ENCODE results near the gene CCDC141. TPM values are rescaled to one million over a fixed set of nuclear protein-coding genes. Genes with fewer than 3 reads are reported as not detected.

The CCDC141 gene
- total and polyA plus RNA-seq, 2 donors (not counting 3 experiments of a cell fraction or from before 2014, with no cell fraction given): not detected

DNA sequence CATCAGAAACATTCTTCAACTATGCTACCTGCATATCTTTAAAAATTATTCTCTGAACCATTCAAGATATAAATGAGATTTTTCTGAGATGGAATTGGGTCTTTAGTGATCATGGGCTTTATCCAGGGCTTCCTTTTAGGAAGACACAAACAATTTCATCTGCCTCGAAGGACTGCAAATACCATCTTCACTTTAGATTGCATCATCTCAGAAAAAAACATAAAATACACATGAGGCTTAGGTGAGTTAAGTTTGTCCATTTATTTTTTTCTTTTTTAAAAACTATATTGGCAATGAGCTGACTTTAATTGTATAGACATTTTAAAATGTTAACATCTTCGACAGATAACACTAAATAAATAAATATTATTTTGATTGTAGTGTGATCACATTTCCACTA is 262.8 kb downstream of the CCDC141 start:
- dilution Hi-C loops (cut with MboI; ENCODE audit: extremely low pct_ligation_motif_present, low sequenced_read_pairs) (no loop called here), intact Hi-C loops (cut with micrococcal nuclease) (loop anchor here (2.0 kb wide), 1 partner anchor 28 kb away; no protein-coding TSS in a partner anchor)
- Histone ChIP-seq H3K79me2 (ENCODE audit: control insufficient read depth, insufficient read depth, low read length) (no peaks in the 10 kb centered on the region), H2AFZ (ENCODE audit: low read depth, low read length) (no peak overlapping the region), H3K27ac (ENCODE audit: insufficient read depth, low read depth, low read length) (no peak overlapping the region), H3K9me3 (replicated peaks; ENCODE audit: control insufficient read depth, insufficient read depth, low read length) (no peaks in the 10 kb centered on the region), H3K36me3 (ENCODE audit: control insufficient read depth in 2 of 2, extremely low read depth in 1 of 2, insufficient read depth in 2 of 2, low read length in 2 of 2) (no peaks in the 10 kb centered on the region), H3K4me3 (replicated peaks in 1 of 3; ENCODE audit: insufficient read depth in 1 of 3, low read depth in 1 of 3, low read length in 3 of 3) (no peak overlapping the region), H4K20me1 (replicated peaks; ENCODE audit: control insufficient read depth, extremely low read depth, insufficient read depth, low read length) (no peaks in the 10 kb centered on the region), H3K9me1 (replicated peaks; ENCODE audit: control insufficient read depth, extremely low read depth, insufficient read depth, low read length) (no peaks in the 10 kb centered on the region), H3K4me2 (ENCODE audit: insufficient read depth, low read length) (no peak overlapping the region), H3K27me3 (ENCODE audit: control insufficient read depth in 2 of 2, insufficient read depth in 2 of 2, low read length in 2 of 2) (peaks cover 0 to 2% of the 10 kb centered on the region in 2 experiments), H3K4me1 (ENCODE audit: control insufficient read depth, extremely low read depth, insufficient read depth, low read length) (no peaks in the 10 kb centered on the region), H3K9ac (replicated peaks; ENCODE audit: extremely low read depth, insufficient read depth, low read length) (no peak overlapping the region)
- no peak for DNase-seq (ENCODE audit: low read depth, low spot score)
- no TSS peak for BruUV-seq (replicated peaks)
- no peak for TF ChIP-seq JUN (IDR thresholded peaks at IDR 0.05; ENCODE audit: borderline replicate concordance, insufficient read depth, insufficient read length, low read depth)
- TF ChIP-seq EZH2 (IDR thresholded peaks at IDR 0.05; ENCODE audit: borderline replicate concordance, low read depth, low read length, severe bottlenecking): no peak
- TF ChIP-seq POLR2A (IDR thresholded peaks at IDR 0.05; ENCODE audit: low read depth, low read length): no peak
- TF ChIP-seq, protein P1, sequence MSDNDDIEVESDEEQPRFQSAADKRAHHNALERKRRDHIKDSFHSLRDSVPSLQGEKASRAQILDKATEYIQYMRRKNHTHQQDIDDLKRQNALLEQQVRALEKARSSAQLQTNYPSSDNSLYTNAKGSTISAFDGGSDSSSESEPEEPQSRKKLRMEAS (IDR thresholded peaks at IDR 0.05; ENCODE audit: insufficient read depth, insufficient read length): no peak
- ChIA-PET CTCF (no interaction called here), POLR2A (no interaction called here)
- no peak for FAIRE-seq

DNA sequence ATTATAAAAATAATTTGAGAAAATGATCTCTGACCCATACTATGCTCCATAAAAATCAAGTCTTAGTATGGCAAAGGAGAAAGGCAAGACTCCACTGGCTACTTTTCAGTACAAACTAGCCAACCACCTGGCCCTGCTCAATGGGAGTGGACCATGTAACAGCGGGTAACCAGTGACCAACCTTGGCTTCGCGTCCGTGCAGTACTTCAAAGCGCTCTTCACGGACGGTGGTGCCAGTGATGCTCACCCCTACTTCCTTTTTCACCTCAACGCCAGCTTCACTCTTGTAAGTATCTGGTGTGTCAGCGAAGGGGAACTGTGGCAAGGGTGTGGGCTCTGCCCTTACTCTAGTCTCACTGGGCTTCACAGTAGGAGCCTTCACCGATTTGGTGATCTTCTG is 266.0 kb downstream of the CCDC141 start:
- no peak overlapping the region for H3K4me3 ChIP-seq (replicated peaks in 1 of 3; ENCODE audit: insufficient read depth in 1 of 3, low read depth in 1 of 3, low read length in 3 of 3)
- H2AFZ ChIP-seq (ENCODE audit: low read depth, low read length): no peak overlapping the region
- dilution Hi-C loops (cut with MboI; ENCODE audit: extremely low pct_ligation_motif_present, low sequenced_read_pairs): no loop called here
- BruUV-seq (replicated peaks): no TSS peak
- no peaks in the 10 kb centered on the region for H3K9me1 ChIP-seq (replicated peaks; ENCODE audit: control insufficient read depth, extremely low read depth, insufficient read depth, low read length)
- CTCF ChIA-PET: interaction anchor here (1.2 kb wide), 1 partner anchor 22 kb away, joined by 3 read pairs; no protein-coding TSS in a partner anchor
- H3K27me3 ChIP-seq (ENCODE audit: control insufficient read depth in 2 of 2, insufficient read depth in 2 of 2, low read length in 2 of 2): peaks cover 0 to 8% of the 10 kb centered on the region in 2 experiments
- H3K9ac ChIP-seq (replicated peaks; ENCODE audit: extremely low read depth, insufficient read depth, low read length): no peak overlapping the region
- H3K4me1 ChIP-seq (ENCODE audit: control insufficient read depth, extremely low read depth, insufficient read depth, low read length): no peaks in the 10 kb centered on the region
- no peak for FAIRE-seq
- H3K36me3 ChIP-seq (ENCODE audit: control insufficient read depth in 2 of 2, extremely low read depth in 1 of 2, insufficient read depth in 2 of 2, low read length in 2 of 2): no peaks in the 10 kb centered on the region
- POLR2A ChIA-PET: no interaction called here
- intact Hi-C loops (cut with micrococcal nuclease): no loop called here
- no peak overlapping the region for H3K27ac ChIP-seq (ENCODE audit: insufficient read depth, low read depth, low read length)
- DNase-seq (ENCODE audit: low read depth, low spot score): no peak
- TF ChIP-seq EZH2 (IDR thresholded peaks at IDR 0.05; ENCODE audit: borderline replicate concordance, low read depth, low read length, severe bottlenecking): no peak
- TF ChIP-seq MYC (IDR thresholded peaks at IDR 0.05; ENCODE audit: low read depth, low read length): no peak
- TF ChIP-seq POLR2AphosphoS5 (IDR thresholded peaks at IDR 0.05; ENCODE audit: insufficient read depth, low read depth, low read length): no peak
- TF ChIP-seq GATA2 (IDR thresholded peaks at IDR 0.05; ENCODE audit: insufficient read depth, insufficient read length, low read depth, low read length): no peak
- TF ChIP-seq POLR2A (IDR thresholded peaks at IDR 0.05; ENCODE audit: low read depth, low read length): no peak
- no peak for TF ChIP-seq FOS (IDR thresholded peaks at IDR 0.05; ENCODE audit: borderline replicate concordance, insufficient read depth, low read length)
- TF ChIP-seq, protein P1 (IDR thresholded peaks at IDR 0.05; ENCODE audit: insufficient read depth, insufficient read length): no peak
- TF ChIP-seq, protein P2, sequence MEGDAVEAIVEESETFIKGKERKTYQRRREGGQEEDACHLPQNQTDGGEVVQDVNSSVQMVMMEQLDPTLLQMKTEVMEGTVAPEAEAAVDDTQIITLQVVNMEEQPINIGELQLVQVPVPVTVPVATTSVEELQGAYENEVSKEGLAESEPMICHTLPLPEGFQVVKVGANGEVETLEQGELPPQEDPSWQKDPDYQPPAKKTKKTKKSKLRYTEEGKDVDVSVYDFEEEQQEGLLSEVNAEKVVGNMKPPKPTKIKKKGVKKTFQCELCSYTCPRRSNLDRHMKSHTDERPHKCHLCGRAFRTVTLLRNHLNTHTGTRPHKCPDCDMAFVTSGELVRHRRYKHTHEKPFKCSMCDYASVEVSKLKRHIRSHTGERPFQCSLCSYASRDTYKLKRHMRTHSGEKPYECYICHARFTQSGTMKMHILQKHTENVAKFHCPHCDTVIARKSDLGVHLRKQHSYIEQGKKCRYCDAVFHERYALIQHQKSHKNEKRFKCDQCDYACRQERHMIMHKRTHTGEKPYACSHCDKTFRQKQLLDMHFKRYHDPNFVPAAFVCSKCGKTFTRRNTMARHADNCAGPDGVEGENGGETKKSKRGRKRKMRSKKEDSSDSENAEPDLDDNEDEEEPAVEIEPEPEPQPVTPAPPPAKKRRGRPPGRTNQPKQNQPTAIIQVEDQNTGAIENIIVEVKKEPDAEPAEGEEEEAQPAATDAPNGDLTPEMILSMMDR (IDR thresholded peaks at IDR 0.05; ENCODE audit: extremely low read depth in 1 of 2, insufficient read depth in 1 of 2, low read depth in 1 of 2, low read length in 2 of 2): no peak
- TF ChIP-seq JUN (IDR thresholded peaks at IDR 0.05; ENCODE audit: borderline replicate concordance, insufficient read depth, insufficient read length, low read depth): no peak
- no peaks in the 10 kb centered on the region for H3K9me3 ChIP-seq (replicated peaks; ENCODE audit: control insufficient read depth, insufficient read depth, low read length)
- no peak overlapping the region for H3K4me2 ChIP-seq (ENCODE audit: insufficient read depth, low read length)
- H4K20me1 ChIP-seq (replicated peaks; ENCODE audit: control insufficient read depth, extremely low read depth, insufficient read depth, low read length): no peaks in the 10 kb centered on the region
- no peaks in the 10 kb centered on the region for H3K79me2 ChIP-seq (ENCODE audit: control insufficient read depth, insufficient read depth, low read length)

Data from endothelial cell of umbilical vein (primary cell).